GM23248 (cell line): ENCODE results near the gene DOCK10. TPM values are rescaled to one million over a fixed set of nuclear protein-coding genes. Genes with fewer than 3 reads are reported as not detected.

Experiments used
- DNase-seq: peaks from one replicate; pipeline ENCODE4 v3.0.0-alpha.2; 2015
- H2AFZ ChIP-seq: fragments of 200-600 bp; sonication (generic); 2 replicates; pipeline ENCODE4 v1.6.1; 2016; ENCODE audit warnings: antibody characterized with exemption
- H3F3A ChIP-seq: fragments of 200-600 bp; sonication (generic); 2 replicates; pipeline ENCODE4 v1.6.1; 2016; ENCODE audit warnings: mild to moderate bottlenecking, antibody characterized with exemption, mixed run types; ENCODE audit not compliant: insufficient read depth
- H3K27ac ChIP-seq: fragments of 200-600 bp; sonication (generic); 2 replicates; pipeline ENCODE4 v1.5.1; 2016; ENCODE audit warnings: mild to moderate bottlenecking
- H3K27me3 ChIP-seq: fragments of 200-600 bp; sonication (generic); replicated peaks from 2 replicates; pipeline ENCODE4 v1.6.1; 2016; ENCODE audit warnings: mild to moderate bottlenecking; ENCODE audit not compliant: insufficient read depth
- H3K36me3 ChIP-seq: fragments of 200-600 bp; sonication (generic); 2 replicates; pipeline ENCODE4 v1.6.1; 2016; ENCODE audit warnings: low read depth, mild to moderate bottlenecking
- H3K4me1 ChIP-seq: fragments of 200-600 bp; sonication (generic); 2 replicates; pipeline ENCODE4 v1.6.1; 2016; ENCODE audit warnings: mild to moderate bottlenecking; ENCODE audit not compliant: insufficient read depth
- H3K4me2 ChIP-seq: fragments of 200-600 bp; sonication (generic); one replicate; pipeline ENCODE4 v1.6.1; 2016; ENCODE audit warnings: mild to moderate bottlenecking; ENCODE audit not compliant: unreplicated experiment
- H3K4me3 ChIP-seq: fragments of 200-600 bp; sonication (generic); 2 replicates; pipeline ENCODE4 v1.5.1; 2016; ENCODE audit warnings: mild to moderate bottlenecking
- H3K79me2 ChIP-seq: fragments of 200-600 bp; sonication (generic); 2 replicates; pipeline ENCODE4 v1.6.1; 2016; ENCODE audit warnings: mild to moderate bottlenecking; ENCODE audit not compliant: insufficient read depth
- H3K9ac ChIP-seq: fragments of 200-600 bp; sonication (generic); 2 replicates; pipeline ENCODE4 v1.6.1; 2016; ENCODE audit warnings: mild to moderate bottlenecking
- H3K9me2 ChIP-seq: fragments of 200-600 bp; sonication (generic); 2 replicates; pipeline ENCODE4 v1.6.1; 2016; ENCODE audit warnings: mixed run types, mild to moderate bottlenecking, moderate library complexity; ENCODE audit not compliant: insufficient read depth
- H3K9me3 ChIP-seq: fragments of 200-600 bp; sonication (generic); one replicate; pipeline ENCODE4 v1.6.1; 2017; ENCODE audit warnings: low read depth
- H4K20me1 ChIP-seq: fragments of 200-600 bp; sonication (generic); 2 replicates; pipeline ENCODE4 v1.6.0; 2016; ENCODE audit not compliant: insufficient read depth
- EZH2 ChIP-seq: fragments of 200-600 bp; sonication (generic); IDR thresholded peaks from 2 replicates; pipeline ENCODE4 v1.6.1; 2018; ENCODE audit warnings: antibody characterized with exemption, mild to moderate bottlenecking; ENCODE audit not compliant: insufficient read depth, poor library complexity, severe bottlenecking
- EZH2phosphoT487 ChIP-seq: fragments of 200-600 bp; sonication (generic); IDR thresholded peaks from 2 replicates; pipeline ENCODE4 v1.6.1; 2018; ENCODE audit warnings: antibody characterized with exemption, moderate library complexity, mild to moderate bottlenecking, low read depth; ENCODE audit not compliant: insufficient read depth
- WGBS, 2 experiments: methylation state at CpG; one replicate each; pipeline ENCODE4 v1.1.6; 2015 to 2017; ENCODE audit warnings: low lambda C conversion rate in 2 of 2, low coverage in 1 of 2; ENCODE audit errors: missing lambda C conversion rate in 2 of 2; 5-methylcytosine and 5-hydroxymethylcytosine counted together
- in situ Hi-C: fragments of 300-500 bp; cut with MboI; formaldehyde crosslinking; loops from 2 replicates; pipeline ENCODE4 v1.15.0; 2020
- polyA plus RNA-seq: library from polyadenylated mRNA; unstranded; fragments of >200 nt; fragmentation: Nextera tagmentation; extraction: Ambion mirVana; gene quantifications from 2 replicates; pipeline ENCODE4 v1.2.1, GENCODE V29; 2016
- total RNA-seq: library from RNA; depleted of rRNA; stranded (reverse); fragments of >200 nt; shearing (Covaris generic); gene quantifications from 2 replicates; pipeline ENCODE4 v1.2.3, GENCODE V29; 2014

Gene DOCK10
- total and polyA plus RNA-seq, 2 experiments from 2014 or later, result 8.5 to 19.2 TPM

- Histone ChIP-seq H2AFZ (no peak overlapping the region), H3F3A (no peaks in the 10 kb centered on the region; the same call in 1 of the 2 replicates), H3K4me3 (no peak overlapping the region), H3K27ac (no peak overlapping the region), H3K4me2 (no peak overlapping the region), H3K79me2 (peaks cover 99% of the 10 kb centered on the region), H4K20me1 (peaks cover 5% of the 10 kb centered on the region; the same call in 1 of the 2 replicates), H3K9ac (no peak overlapping the region), H3K27me3 (no peaks in the 10 kb centered on the region), H3K36me3 (no peaks in the 10 kb centered on the region), H3K9me3 (no peaks in the 10 kb centered on the region), H3K4me1 (peaks cover 17% of the 10 kb centered on the region; the same call in 1 of the 2 replicates), H3K9me2 (0 out of 2 replicates have a peak, but pooled peaks cover 3% of the 10 kb centered on the region)
- no peak for DNase-seq
- 96 to 100% methylated on average over 1 of the region's 1 CpG for WGBS, 2 experiments
- no peak for TF ChIP-seq EZH2phosphoT487
- no peak for TF ChIP-seq EZH2
- in situ Hi-C loops, result no loop called here
Observed at GRCh38 chr2:225036431-225036830, 5.8 kb downstream of the DOCK10 start.

DNA sequence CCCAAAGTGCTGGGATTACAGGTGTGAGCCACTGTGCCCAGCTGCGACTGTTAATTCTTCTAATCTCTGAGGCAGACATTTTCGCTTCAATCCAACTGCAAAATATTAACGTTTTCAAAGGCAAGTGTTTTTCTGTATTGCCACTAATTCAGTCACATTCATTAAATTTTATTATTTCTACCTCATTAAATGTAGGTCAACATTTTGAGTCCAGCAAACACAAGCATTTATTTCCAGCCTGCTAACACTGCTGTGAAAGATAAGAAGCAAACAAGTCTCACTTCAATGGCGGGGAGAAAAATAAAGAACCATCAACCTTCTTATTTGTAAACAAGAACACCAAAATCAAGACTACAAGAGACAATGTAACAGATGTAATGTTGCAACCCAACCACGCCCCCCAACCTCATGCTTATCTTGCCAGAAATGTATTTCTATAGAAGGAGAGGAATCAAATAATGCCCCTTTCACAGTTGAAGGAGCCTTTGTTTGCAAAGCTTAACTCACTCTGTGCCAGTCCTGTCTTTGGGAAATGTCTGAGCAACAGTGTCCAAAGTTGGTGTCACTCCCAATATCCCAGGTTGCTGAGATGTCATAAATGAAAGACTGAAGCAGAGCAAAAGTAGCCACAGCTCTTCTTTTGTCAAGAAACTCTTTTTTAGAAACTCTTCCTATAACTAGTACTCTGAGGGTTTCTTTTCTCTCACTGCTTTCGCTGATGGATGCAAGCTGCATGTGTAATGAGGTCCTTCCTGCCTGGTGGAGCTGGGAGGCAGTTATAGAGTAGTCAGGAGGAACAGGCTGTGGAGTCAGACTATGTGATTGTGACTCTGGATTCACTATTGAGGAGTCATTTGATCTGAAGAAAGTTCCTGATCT, 8.6 kb downstream of the DOCK10 start:
- 98 to 99% methylated on average over 6 of the region's 6 CpGs for WGBS, 2 experiments
- Histone ChIP-seq H3K79me2 (peaks cover 99% of the 10 kb centered on the region), H3K9me3 (no peaks in the 10 kb centered on the region), H3K9ac (no peak overlapping the region), H3K4me2 (no peak overlapping the region), H3K27me3 (no peaks in the 10 kb centered on the region), H3K27ac (no peak overlapping the region), H4K20me1 (no peaks in the 10 kb centered on the region; the same call in 1 of the 2 replicates), H3K4me1 (peaks cover 13% of the 10 kb centered on the region; the same call in 1 of the 2 replicates), H3K36me3 (no peaks in the 10 kb centered on the region), H3F3A (no peaks in the 10 kb centered on the region; the same call in 1 of the 2 replicates), H3K9me2 (0 out of 2 replicates have a peak, but pooled peaks cover 3% of the 10 kb centered on the region), H2AFZ (no peak overlapping the region), H3K4me3 (no peak overlapping the region)
- in situ Hi-C loops, result no loop called here
- no peak for TF ChIP-seq EZH2
- TF ChIP-seq EZH2phosphoT487, result no peak
- DNase-seq, result no peak

DNA sequence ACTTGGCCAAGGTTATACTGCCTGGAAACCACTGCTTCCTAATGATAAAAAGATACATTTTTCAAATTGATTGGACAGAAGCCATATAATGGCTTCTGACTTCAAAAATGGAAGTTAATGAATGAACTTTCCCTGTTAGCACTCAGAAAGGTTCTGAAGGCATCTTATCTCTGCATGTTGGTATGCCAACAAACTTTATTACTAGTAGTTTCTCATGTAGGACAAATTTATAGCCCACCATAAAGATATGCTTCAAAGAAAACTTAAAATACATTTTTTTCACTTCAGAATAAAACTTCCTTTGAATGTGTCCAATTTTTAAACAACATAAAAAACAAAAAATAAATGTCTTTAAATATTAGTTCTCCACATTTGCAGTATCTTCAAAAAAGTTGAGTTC, 10.0 kb downstream of the DOCK10 start:
- Histone ChIP-seq H3K79me2 (peaks cover 99% of the 10 kb centered on the region), H3K4me2 (no peak overlapping the region)

DNA sequence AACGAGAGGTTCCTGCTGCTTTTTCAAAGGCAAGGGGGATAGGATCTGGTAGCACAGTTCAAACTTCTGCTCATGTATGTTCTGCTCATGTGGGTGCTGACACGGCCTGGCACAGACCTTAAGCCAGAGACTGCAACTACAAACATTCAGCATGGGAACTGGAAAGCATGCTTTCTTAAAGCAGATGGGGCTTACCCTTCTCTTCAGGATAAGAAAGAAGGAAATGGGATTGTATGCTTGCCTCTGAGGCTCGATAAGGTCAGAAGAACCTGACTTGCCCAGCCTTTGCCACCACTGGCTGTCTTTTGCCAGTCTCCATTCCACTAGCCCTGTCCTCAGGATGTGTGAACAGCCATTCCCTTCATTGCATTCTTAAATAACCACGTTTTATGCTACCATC, 10.7 kb downstream of the DOCK10 start:
- WGBS, 2 experiments, result 95 to 100% methylated on average over 4 of the region's 4 CpGs
- DNase-seq, result no peak

More for the DNA sequence above, 10.0 kb downstream of the DOCK10 start:
- Histone ChIP-seq H3K9me2 (0 out of 2 replicates have a peak, but pooled peaks cover 3% of the 10 kb centered on the region), H3K9ac (no peak overlapping the region), H3K4me1 (no peaks in the 10 kb centered on the region; the same call in 1 of the 2 replicates), H3K27me3 (no peaks in the 10 kb centered on the region), H3K36me3 (no peaks in the 10 kb centered on the region), H3K27ac (no peak overlapping the region), H3K9me3 (no peaks in the 10 kb centered on the region), H3K4me3 (no peak overlapping the region), H4K20me1 (no peaks in the 10 kb centered on the region; the same call in 1 of the 2 replicates), H2AFZ (no peak overlapping the region), H3F3A (no peaks in the 10 kb centered on the region; the same call in 1 of the 2 replicates)
- TF ChIP-seq EZH2phosphoT487 (no peak), EZH2 (no peak)
- in situ Hi-C loops, result no loop called here
- no peak for DNase-seq

More for the DNA sequence above, 10.7 kb downstream of the DOCK10 start:
- Histone ChIP-seq H3K9ac (no peak overlapping the region), H3K27ac (no peak overlapping the region), H3K4me3 (no peak overlapping the region), H3K4me1 (peaks cover 3% of the 10 kb centered on the region), H3K9me2 (0 out of 2 replicates have a peak, but pooled peaks cover 3% of the 10 kb centered on the region), H3K79me2 (peaks cover 99% of the 10 kb centered on the region), H3K4me2 (no peak overlapping the region), H3K9me3 (no peaks in the 10 kb centered on the region), H4K20me1 (no peaks in the 10 kb centered on the region; the same call in 1 of the 2 replicates), H3K36me3 (no peaks in the 10 kb centered on the region), H3K27me3 (no peaks in the 10 kb centered on the region), H3F3A (peaks cover 4% of the 10 kb centered on the region), H2AFZ (no peak overlapping the region)
- TF ChIP-seq EZH2 (no peak), EZH2phosphoT487 (no peak)
- in situ Hi-C loops, result no loop called here
